Astrocyte (in vitro differentiated cells and primary cell): ENCODE measurements around the gene PREPL. TPM values are rescaled to one million over a fixed set of nuclear protein-coding genes. Genes with fewer than 3 reads are reported as not detected.

ENCODE experiments used
- DNase-seq: peaks from one replicate; pipeline ENCODE4 v3.0.0-alpha.2; 2010; ENCODE audit warnings: low read depth
- FAIRE-seq: peaks from 2 replicates; lab custom pipeline; 2011; peaks lifted over from hg19 to GRCh38; lab: Jason Lieb, UNC
- H2AFZ ChIP-seq: 2 replicates; pipeline ENCODE4 v1.6.0; 2012; ENCODE audit warnings: low read depth, low read length, inconsistent platforms
- H3K27ac ChIP-seq: 2 replicates; pipeline ENCODE4 v1.5.1; 2011; ENCODE audit warnings: low read depth, low read length, inconsistent platforms
- H3K27me3 ChIP-seq: 2 replicates; pipeline ENCODE4 v1.6.0; 2011; ENCODE audit warnings: low read length, inconsistent platforms; ENCODE audit not compliant: insufficient read depth
- H3K36me3 ChIP-seq: 2 replicates; pipeline ENCODE4 v1.5.1; 2011; ENCODE audit warnings: low read length, inconsistent platforms; ENCODE audit not compliant: insufficient read depth
- H3K4me1 ChIP-seq: 2 replicates; pipeline ENCODE4 v1.5.1; 2011; ENCODE audit warnings: low read length, inconsistent platforms; ENCODE audit not compliant: insufficient read depth
- H3K4me2 ChIP-seq: 2 replicates; pipeline ENCODE4 v1.6.0; 2012; ENCODE audit warnings: low read length, inconsistent platforms
- H3K4me3 ChIP-seq: 2 replicates; pipeline ENCODE4 v1.5.1; 2011; ENCODE audit warnings: low read depth, mild to moderate bottlenecking, low read length, inconsistent platforms; ENCODE audit not compliant: insufficient read depth
- H3K79me2 ChIP-seq: 2 replicates; pipeline ENCODE4 v1.6.0; 2012; ENCODE audit warnings: mild to moderate bottlenecking, low read length, inconsistent platforms; ENCODE audit not compliant: insufficient read depth
- H3K9ac ChIP-seq: 2 replicates; pipeline ENCODE4 v1.6.0; 2012; ENCODE audit warnings: mild to moderate bottlenecking, low read length, inconsistent platforms
- H3K9me3 ChIP-seq: 2 replicates; pipeline ENCODE4 v1.5.1; 2012; ENCODE audit warnings: low read depth, mild to moderate bottlenecking, low read length, inconsistent platforms; ENCODE audit not compliant: insufficient read depth
- H4K20me1 ChIP-seq: 2 replicates; pipeline ENCODE4 v1.6.0; 2012; ENCODE audit warnings: low read length, inconsistent platforms; ENCODE audit not compliant: insufficient read depth
- H3K27ac Mint-ChIP-seq: one replicate; pipeline ENCODE4 v1.8.0; 2021; ENCODE audit warnings: mild to moderate bottlenecking, mixed read lengths; ENCODE audit not compliant: unreplicated experiment
- H3K27me3 Mint-ChIP-seq: one replicate; pipeline ENCODE4 v1.8.0; 2021; ENCODE audit warnings: low read depth, mixed read lengths; ENCODE audit not compliant: unreplicated experiment
- H3K36me3 Mint-ChIP-seq: one replicate; pipeline ENCODE4 v1.8.0; 2021; ENCODE audit warnings: low read depth, mixed read lengths; ENCODE audit not compliant: unreplicated experiment
- H3K4me1 Mint-ChIP-seq: one replicate; pipeline ENCODE4 v1.8.0; 2021; ENCODE audit warnings: low read depth, mixed read lengths; ENCODE audit not compliant: unreplicated experiment
- H3K4me3 Mint-ChIP-seq: one replicate; pipeline ENCODE4 v1.8.0; 2021; ENCODE audit warnings: mild to moderate bottlenecking, moderate library complexity, mixed read lengths; ENCODE audit not compliant: unreplicated experiment
- H3K9me3 Mint-ChIP-seq: one replicate; pipeline ENCODE4 v1.8.0; 2021; ENCODE audit warnings: mild to moderate bottlenecking, mixed read lengths; ENCODE audit not compliant: unreplicated experiment
- EZH2 ChIP-seq: IDR thresholded peaks from 2 replicates; pipeline ENCODE4 v1.6.1; 2012; ENCODE audit warnings: mild to moderate bottlenecking, low read length, inconsistent platforms; ENCODE audit not compliant: insufficient read depth
- total RNA-seq: library from RNA; stranded (reverse); gene quantifications from 2 replicates; pipeline ENCODE4 v1.2.1, GENCODE V29; 2021
- TF ChIP-seq, protein P1 (sequence below): IDR thresholded peaks from 2 replicates; pipeline ENCODE4 v1.5.1; 2011; ENCODE audit warnings: low read depth, mild to moderate bottlenecking, inconsistent platforms, low read length, moderate library complexity; ENCODE audit not compliant: insufficient read depth

The PREPL gene
- total RNA-seq, 1 donor from 2014 or later = 50.6 TPM

- no peak overlapping the region for H2AFZ ChIP-seq
Measured at GRCh38 chr2:44330801-44331200, 30.5 kb downstream of the PREPL start.

DNA sequence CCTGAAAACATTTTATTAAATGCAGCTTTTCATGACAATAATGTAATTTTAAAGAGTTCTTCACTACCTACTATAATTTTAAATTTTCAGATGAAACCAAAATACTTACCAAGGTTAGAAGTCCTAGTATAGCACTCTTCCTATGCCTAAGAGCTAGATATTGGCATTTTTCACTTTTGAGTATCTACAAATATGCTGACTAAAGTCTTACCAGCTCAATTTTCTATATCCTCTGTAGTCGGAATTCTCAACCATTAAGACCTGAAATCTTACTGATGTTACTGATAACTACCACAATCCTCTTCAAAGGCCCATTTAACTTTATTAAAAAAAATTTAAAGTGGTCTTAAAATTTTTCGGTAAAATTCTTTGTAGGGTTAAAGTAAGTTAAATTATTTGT, 32.0 kb downstream of the PREPL start:
- Histone ChIP-seq H3K27ac (no peak overlapping the region), H3K27me3 (no peaks in the 10 kb centered on the region), H4K20me1 (peaks cover 9% of the 10 kb centered on the region), H2AFZ (no peak overlapping the region), H3K4me2 (no peak overlapping the region), H3K9ac (no peak overlapping the region), H3K9me3 (no peaks in the 10 kb centered on the region), H3K4me3 (no peak overlapping the region), H3K36me3 (peaks cover 9% of the 10 kb centered on the region), H3K4me1 (peaks cover 9% of the 10 kb centered on the region), H3K79me2 (no peaks in the 10 kb centered on the region)
- FAIRE-seq (no peak), DNase-seq (no peak)
- peaks cover 7% of the 10 kb centered on the region for H3K36me3 Mint-ChIP-seq
- TF ChIP-seq EZH2 = no peak
- TF ChIP-seq, protein P1, sequence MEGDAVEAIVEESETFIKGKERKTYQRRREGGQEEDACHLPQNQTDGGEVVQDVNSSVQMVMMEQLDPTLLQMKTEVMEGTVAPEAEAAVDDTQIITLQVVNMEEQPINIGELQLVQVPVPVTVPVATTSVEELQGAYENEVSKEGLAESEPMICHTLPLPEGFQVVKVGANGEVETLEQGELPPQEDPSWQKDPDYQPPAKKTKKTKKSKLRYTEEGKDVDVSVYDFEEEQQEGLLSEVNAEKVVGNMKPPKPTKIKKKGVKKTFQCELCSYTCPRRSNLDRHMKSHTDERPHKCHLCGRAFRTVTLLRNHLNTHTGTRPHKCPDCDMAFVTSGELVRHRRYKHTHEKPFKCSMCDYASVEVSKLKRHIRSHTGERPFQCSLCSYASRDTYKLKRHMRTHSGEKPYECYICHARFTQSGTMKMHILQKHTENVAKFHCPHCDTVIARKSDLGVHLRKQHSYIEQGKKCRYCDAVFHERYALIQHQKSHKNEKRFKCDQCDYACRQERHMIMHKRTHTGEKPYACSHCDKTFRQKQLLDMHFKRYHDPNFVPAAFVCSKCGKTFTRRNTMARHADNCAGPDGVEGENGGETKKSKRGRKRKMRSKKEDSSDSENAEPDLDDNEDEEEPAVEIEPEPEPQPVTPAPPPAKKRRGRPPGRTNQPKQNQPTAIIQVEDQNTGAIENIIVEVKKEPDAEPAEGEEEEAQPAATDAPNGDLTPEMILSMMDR = no peak
- peaks cover 5% of the 10 kb centered on the region for H3K4me1 Mint-ChIP-seq
- H3K27me3 Mint-ChIP-seq = no peaks in the 10 kb centered on the region
- no peak overlapping the region for H3K27ac Mint-ChIP-seq
- no peaks in the 10 kb centered on the region for H3K9me3 Mint-ChIP-seq
- H3K4me3 Mint-ChIP-seq = no peak overlapping the region

More at GRCh38 chr2:44330801-44331200, 30.5 kb downstream of the PREPL start:
- Histone ChIP-seq H3K27me3 (no peaks in the 10 kb centered on the region), H3K4me1 (no peaks in the 10 kb centered on the region), H3K9ac (no peak overlapping the region), H3K79me2 (no peaks in the 10 kb centered on the region), H3K4me3 (no peak overlapping the region), H4K20me1 (no peaks in the 10 kb centered on the region), H3K36me3 (peaks cover 9% of the 10 kb centered on the region), H3K27ac (no peak overlapping the region), H3K9me3 (no peaks in the 10 kb centered on the region), H3K4me2 (no peak overlapping the region)
- H3K27ac Mint-ChIP-seq = no peak overlapping the region
- peaks cover 7% of the 10 kb centered on the region for H3K36me3 Mint-ChIP-seq
- DNase-seq (no peak), FAIRE-seq (no peak)
- H3K9me3 Mint-ChIP-seq = no peaks in the 10 kb centered on the region
- no peak for TF ChIP-seq EZH2
- TF ChIP-seq, protein P1 = no peak
- no peaks in the 10 kb centered on the region for H3K4me1 Mint-ChIP-seq
- H3K27me3 Mint-ChIP-seq = no peaks in the 10 kb centered on the region
- H3K4me3 Mint-ChIP-seq = no peak overlapping the region

- TF ChIP-seq, protein P1 = no peak
- no peak for TF ChIP-seq EZH2
- no peak overlapping the region for H3K27ac ChIP-seq
- H3K79me2 ChIP-seq = no peaks in the 10 kb centered on the region
- Mint-ChIP-seq H3K4me1 (peaks cover 5% of the 10 kb centered on the region), H3K27ac (no peak overlapping the region), H3K36me3 (peaks cover 7% of the 10 kb centered on the region), H3K27me3 (no peaks in the 10 kb centered on the region), H3K4me3 (no peak overlapping the region), H3K9me3 (no peaks in the 10 kb centered on the region)
- DNase-seq = no peak
- peaks cover 9% of the 10 kb centered on the region for H4K20me1 ChIP-seq
- H3K4me2 ChIP-seq = no peak overlapping the region
- H3K9me3 ChIP-seq = no peaks in the 10 kb centered on the region
- no peak overlapping the region for H3K4me3 ChIP-seq
- FAIRE-seq = no peak
- no peak overlapping the region for H2AFZ ChIP-seq
- H3K36me3 ChIP-seq = peaks cover 9% of the 10 kb centered on the region
- peaks cover 10% of the 10 kb centered on the region for H3K4me1 ChIP-seq
- no peaks in the 10 kb centered on the region for H3K27me3 ChIP-seq
- H3K9ac ChIP-seq = no peak overlapping the region
Measured at GRCh38 chr2:44328750-44329149, 32.5 kb downstream of the PREPL start.
